ENCODE data around the gene PRKG1.

PRKG1 gene

DNA sequence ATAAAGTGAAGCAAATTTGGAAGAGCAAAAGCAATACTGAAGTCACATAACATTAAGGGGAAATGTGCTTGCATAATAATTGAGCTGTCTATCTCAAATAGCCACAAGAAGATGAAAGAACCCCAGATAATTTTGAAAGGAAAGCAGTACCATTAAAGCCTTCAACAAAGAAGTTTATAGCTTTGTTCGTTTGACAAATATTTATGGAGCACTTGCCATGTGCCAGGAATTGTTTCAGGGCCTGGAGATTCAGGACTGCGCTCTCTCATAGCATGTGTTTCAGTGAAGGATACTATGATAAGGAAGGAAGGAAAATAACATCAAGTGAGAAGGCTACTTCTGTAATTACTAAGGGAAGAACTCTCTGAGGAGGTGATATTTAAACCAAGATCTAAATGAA is 837.4 kb downstream of the PRKG1 start:
- DNase-seq = no peak

DNA sequence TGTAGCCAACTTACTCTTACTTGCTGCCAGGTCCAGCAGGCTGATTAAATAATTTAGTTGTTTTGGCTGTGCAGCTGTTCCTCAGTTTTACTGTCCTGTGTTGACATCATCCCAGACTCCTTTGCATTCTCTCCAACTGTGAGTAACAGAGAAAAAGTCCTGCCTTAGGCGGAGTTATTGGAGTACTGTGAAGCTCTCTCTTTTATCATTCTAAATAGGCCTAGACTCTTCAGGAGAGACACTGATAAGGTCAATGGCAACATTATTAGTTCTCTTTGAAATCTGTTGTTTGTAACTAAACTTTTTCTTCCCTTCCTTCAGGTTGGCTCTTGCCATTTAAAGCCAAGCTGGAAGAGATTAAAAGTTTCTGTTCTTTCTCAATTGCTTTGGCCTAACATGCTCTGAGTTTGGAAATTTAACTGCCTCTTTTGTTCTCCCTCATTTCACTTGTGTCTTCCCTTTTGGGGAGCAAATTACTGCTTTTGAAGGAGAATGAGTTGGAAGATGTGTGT is 840.8 kb downstream of the PRKG1 start:
- DNase-seq = no peak

DNA sequence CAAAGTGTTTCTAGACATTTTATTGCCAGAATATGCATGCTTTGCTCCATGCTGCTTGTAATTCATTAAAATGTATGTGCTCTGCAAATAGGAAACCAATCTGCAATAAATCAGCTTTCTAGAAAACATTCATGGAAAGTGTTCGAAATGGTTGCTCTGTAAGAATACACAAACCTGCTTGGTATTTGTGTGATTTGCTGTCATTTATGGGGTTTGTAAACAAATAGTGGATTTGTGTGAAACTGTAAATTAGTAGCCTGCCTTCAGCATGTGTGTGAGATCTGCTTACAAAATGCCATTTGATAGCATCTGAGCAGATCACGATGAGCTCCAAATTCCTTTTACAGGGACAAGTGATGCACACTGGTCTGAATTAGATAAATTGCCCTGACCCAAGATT is 844.2 kb downstream of the PRKG1 start:
- no peak for DNase-seq

DNA sequence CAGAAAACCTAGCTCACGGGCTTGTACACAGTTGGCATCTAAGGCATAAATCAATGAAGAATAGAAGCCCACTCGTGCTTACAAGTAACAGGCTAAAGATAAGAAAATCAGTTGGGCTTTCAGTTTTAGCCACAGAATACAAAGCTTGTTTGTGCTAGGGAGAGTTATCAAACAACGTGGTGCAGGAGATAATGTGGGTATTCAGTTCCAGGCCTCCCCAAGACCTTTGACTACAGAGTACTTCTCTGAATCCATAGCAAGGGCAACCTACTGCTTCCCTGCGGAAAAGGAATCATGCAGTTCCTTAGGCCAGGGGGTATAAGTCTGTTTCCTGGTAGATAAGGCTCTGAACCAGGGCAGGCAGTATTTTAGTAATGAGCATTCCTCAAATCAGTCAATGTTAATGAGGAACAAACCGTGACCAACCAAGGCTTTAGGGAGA is 844.6 kb downstream of the PRKG1 start:
- DNase-seq = no peak

DNA sequence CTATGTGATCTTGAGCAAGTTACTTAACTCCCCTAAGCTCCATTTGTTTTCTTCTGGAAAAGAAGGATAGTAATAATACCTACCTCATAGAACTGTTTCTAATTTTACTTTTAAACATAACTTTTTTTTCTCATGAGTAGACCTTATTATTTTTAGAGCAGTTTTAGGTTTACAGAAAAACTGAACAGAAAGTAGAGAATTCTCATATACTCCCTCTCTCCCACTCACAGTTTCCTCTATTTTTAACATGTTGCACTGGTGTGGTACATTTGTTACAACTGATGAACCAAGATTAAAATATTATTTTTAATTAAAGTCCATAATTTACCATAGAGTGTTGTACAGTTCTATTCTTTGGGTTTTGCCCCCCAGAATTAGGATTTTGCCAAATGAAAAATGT is 846.4 kb downstream of the PRKG1 start:
- DNase-seq = no peak

DNA sequence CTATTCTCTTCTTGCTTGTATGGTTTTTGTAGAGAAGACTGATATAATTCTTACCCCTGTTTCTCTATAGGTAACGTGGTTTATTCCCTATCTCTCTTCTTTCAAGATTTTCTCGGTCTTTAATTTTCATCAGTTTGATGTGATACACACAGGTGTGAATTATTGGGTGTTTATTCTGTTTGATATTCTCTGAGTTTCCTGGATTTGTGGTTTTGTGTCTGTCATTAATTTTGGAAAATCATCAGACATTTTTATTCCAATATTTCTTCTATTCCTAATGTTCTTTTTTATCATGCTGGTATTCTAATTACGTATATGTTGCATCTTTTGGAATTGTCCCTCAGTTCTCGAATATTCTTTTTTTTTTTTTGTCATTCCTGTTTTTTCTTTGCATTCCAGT is 850.1 kb downstream of the PRKG1 start:
- DNase-seq = no peak

- no peak for DNase-seq
Observed at GRCh38 chr10:51926337-51926736, 852.0 kb downstream of the PRKG1 start.

DNA sequence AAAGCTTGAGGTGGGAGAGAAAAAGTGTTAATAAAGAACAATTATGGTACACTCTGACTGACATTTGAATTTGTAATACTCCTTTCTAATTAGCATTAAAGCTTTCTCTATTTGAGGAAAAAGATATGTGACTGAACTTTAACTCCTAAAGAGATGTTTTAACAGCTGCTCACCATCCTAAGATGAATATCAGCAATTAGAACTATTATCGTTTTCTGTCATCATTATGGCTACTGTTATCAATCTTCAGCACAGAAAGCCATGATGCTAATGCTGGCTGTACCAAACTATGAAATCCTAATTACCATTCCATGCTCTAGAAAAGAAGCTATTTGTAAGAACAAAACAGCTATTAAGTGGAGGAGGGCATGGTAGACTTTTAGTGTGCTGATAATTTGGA is 853.9 kb downstream of the PRKG1 start:
- DNase-seq = no peak

DNA sequence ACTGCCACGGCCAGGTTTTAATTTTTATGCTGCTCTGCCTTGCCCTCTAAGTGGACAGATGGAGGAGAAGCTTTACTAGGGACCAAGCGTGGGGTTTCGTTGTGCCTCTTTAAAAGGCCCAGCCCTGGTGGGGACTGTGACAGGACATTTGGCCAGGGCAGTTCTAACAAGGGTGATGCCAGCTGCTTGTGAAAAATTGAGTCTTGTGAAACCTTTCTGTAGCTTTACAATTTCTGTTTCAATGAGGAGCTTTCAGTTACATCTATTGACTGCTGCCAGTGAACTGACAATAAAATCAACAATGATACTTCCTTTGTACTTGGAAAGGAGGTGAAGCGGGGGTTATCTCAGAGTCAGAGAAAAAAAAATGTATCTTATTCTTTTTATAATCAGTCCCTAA is 858.2 kb downstream of the PRKG1 start:
- no peak for DNase-seq

DNA sequence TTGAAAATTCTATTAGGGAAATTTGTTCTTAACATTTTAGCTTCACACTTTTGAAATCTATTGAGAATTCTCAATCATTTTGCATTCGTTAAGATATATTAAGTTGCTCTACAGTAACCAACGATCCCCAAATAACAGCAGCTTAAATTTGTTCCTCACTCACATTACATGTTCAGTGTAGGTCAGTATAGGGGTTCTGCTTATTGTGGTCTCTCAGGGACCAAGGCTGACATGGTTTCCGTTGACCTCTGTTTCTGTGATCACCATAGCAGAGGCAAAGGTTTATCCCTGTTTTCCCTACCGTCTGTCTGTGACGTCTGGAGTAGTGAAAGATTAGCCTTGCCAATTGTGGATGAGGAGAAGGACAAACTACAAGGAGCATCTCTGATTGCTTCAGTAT is 860.1 kb downstream of the PRKG1 start:
- no peak for DNase-seq

DNA sequence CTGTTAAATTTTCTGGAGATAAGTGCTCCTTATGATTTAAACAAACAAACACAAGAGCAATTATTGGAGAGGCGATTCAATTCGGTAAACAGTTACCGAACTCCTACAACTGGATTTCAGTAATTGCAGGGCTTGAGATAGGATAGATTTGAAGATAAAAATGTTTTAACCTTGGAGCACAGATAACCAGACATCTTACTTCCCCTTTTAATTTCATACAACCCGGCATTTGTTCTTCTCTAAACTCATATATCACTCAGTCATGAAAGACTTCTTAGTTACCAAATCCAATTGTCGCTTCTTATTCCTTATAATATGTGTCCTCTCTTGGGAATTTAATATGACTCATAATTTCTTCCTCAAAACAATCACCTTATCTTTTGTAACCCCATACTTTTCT is 861.1 kb downstream of the PRKG1 start:
- DNase-seq = no peak

DNA sequence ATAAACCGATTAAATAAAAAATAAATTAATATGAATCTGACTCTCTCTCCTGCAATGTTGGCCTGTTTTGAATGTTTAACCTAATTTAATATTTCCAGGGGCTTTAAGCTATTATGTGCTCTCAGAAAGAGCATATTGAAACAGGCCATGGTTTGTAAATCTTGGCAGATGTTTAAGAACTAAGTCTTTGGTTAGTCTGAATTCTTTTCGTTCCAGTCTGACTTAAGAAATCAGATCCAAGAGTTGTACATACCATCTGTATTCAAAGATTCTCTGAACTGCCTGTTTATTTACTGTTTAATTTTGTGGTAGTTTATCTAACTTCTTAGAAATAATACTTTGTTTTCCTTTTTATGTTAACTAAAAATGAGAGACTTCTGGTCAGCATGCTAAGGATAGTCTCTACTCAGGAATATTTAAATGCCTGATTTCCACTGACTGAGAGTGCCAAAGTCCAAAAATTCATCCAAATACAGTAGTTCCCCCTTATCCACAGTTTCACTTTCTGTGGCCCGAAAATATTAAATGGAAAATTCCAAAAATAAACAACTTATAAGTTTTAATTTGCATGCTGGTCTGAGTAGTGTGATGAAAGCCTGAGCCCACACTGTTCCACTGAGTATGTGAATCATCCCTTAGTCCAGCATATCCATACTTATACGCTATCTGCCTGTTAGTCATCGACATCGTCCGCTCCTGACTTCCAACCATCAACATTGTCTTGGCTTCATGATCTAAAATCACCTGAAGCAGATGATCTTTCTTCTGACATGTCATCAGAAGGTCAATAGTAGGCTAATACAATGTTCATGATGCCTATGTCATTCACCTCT is 863.2 kb downstream of the PRKG1 start:
- DNase-seq = no peak

DNA sequence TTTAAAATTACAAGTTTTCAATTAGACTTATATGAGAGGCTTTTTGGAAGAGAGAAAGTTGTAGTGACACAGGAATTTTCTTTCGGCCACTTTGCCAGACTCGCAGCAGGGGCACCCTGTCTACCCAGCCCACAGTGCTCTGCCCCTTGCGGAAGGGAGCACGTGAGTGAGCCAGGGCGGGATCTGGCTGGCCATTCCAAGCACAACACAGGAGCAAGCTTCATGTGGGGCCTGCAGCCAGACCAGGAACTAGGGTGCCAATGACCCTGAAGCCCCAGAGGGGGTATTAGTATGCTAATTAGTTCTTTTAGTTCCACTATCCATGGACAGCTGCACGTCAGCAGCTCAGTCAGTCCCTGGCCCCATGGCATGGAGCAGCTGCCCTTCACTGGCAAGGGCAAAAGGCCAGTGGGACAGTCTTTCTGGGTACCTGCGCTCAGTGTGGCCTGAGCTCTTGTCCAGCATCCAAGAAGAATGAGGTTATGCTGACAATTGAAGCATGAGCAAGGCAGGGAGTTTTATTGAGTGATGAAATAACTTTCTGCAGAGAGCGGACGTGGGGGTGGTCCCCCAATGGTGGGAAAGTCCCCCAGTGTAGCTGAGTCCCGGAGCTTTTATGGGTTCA is 876.2 kb downstream of the PRKG1 start:
- no peak for DNase-seq

- no peak for DNase-seq
Observed at GRCh38 chr10:51950996-51951555, 876.8 kb downstream of the PRKG1 start.

GRCh38 chr10:51951601-51952000 is 877.3 kb downstream of the PRKG1 start:
- no peak for DNase-seq

DNA sequence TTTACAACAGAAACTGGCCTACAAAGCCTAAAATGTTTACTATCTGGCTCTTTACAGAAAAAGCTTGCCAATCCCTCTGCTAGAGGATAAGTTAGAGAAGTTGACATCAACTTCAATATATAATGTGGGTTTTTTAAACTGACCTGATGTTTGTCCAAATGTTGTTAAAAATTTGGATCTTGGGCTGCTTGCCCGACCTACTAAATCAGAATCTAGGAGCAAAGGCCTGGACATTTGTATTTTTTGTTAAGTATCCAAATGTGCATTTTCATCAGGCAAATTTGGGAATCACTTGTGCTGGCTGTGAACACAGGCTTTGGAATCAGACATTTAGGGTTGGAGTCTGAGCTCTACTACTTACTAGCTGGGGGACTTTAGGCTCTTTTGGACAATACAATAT is 877.8 kb downstream of the PRKG1 start:
- DNase-seq = no peak

GRCh38 chr10:51955696-51956095 is 881.4 kb downstream of the PRKG1 start:
- no peak for DNase-seq

- no peak for DNase-seq
Observed at GRCh38 chr10:51956822-51957221, 882.5 kb downstream of the PRKG1 start.

DNA sequence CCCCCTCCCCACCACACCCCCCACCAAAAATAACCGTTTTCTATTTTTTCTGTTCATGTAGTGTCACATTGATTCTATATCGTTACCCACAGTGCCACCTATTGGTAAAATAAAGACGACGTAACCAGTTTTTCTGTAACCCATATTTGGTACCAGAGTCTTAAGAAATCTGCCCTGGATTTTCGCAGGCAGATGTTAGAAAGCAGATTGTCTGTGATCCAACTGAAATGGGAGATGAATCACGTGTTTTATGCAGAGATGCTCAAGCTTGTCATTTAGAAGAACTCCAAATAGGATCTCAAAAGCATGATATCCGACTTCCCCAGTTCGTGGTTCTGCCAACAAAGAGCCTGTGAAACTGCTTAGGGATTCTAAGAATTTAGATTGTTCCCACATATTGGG is 886.2 kb downstream of the PRKG1 start:
- no peak for DNase-seq

- DNase-seq = no peak
Observed at GRCh38 chr10:51961401-51961800, 887.1 kb downstream of the PRKG1 start.

DNA sequence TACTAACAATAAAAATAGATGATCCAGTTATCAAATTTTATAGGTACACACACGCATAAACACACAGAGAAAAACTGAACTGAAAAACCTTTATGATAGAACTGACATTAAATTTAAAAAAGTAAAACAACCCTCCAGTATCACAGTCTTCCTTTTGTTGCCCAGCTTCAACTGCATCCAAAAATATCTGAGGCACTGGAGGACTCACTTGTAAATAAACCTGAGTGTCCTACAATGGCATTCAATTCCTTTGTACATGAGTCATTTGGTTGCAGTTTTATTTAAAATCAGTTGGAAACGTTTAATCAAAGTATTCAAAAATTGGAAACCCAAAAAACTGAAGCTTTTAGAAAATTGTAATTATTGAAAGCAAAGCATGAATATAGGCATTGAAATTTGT is 890.3 kb downstream of the PRKG1 start:
- DNase-seq = no peak

GRCh38 chr10:51965451-51965850 is 891.2 kb downstream of the PRKG1 start:
- DNase-seq = no peak

DNA sequence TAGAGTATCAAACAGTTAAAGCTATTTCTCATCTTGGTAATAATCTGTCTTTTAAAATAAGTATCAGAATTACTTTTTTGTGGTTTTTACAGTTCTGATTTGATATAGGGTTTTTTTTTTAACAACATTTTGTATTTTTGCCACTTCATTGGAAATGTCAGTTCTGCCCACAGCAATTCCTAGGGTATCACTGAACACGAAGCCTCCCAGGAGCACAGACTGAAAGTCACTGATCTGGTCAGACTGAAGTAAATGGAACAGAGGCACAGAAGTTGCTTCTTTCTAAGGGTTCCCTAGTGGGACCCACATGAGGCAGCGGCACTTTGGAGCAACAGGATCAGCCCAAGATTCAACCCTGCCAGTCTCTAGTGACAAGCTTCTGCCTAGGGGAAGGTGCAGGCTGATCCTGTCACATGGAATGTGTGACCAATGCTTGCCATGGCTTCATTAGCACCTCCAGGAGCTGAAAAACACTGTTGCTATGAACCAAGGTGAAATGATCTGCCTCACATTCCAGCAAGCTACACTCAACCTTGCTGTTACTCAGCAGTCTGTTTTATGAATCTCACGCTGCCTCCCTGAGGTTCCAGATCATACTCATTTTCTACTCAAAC is 898.6 kb downstream of the PRKG1 start:
- no peak for DNase-seq

- DNase-seq = no peak
Observed at GRCh38 chr10:51980752-51981151, 906.5 kb downstream of the PRKG1 start.
